ENCODE results near the gene CLDN7. TPM values are rescaled to one million over a fixed set of nuclear protein-coding genes. Genes with fewer than 3 reads are reported as not detected.

Gene CLDN7
- polyA plus RNA-seq, 1 donor (not counting 4 experiments of a cell fraction or from before 2014, with no cell fraction given), result 6.3 TPM

DNA sequence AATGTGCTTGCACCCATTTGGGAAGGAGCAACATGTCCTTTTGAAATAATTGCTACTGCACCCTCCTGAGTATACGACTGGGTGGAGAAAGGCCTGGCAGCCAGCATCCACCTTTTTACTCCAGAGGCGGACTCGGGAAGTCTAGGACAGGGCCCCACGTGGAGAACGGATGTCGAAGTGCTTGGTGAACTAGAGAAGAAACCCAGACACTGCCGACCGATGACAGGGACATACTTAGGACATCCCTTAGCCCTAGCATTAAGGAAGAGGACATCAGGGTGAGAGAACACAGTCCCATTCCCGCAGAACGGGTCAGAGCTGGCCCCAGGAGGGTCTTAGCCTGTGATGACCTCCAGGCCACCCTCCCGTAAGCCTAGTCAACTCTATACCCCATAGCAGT lies 28.4 kb upstream of the CLDN7 start:
- H3K9me3 ChIP-seq (ENCODE audit: control insufficient read depth, low read depth, low read length), result no peaks in the 10 kb centered on the region
- dilution Hi-C loops (cut with MboI; ENCODE audit: extremely low pct_ligation_motif_present, low sequenced_read_pairs), result no loop called here
- H3K4me3 ChIP-seq (ENCODE audit: control insufficient read depth in 2 of 3, extremely low read depth in 1 of 3, insufficient read depth in 2 of 3, low read depth in 1 of 3, low read length in 3 of 3), result no peak overlapping the region
- peaks cover 14% of the 10 kb centered on the region for H3K4me1 ChIP-seq (ENCODE audit: control insufficient read depth, extremely low read depth, insufficient read depth, low read length)
- no peak for DNase-seq (ENCODE audit: low read depth, low spot score)
- TF ChIP-seq CTCF (optimal IDR thresholded peaks at IDR 0.05 in 1 of 3, IDR thresholded peaks at IDR 0.05 in 1 of 3, conservative IDR thresholded peaks at IDR 0.05 in 1 of 3; ENCODE audit: extremely low read depth in 1 of 3, insufficient read depth in 2 of 3, low read length in 3 of 3) (no peak), EZH2 (IDR thresholded peaks at IDR 0.05; ENCODE audit: low read length) (no peak)
- peaks cover 48% of the 10 kb centered on the region for H3K27me3 ChIP-seq (ENCODE audit: control insufficient read depth, extremely low read depth, insufficient read depth, low read length)
- H4K20me1 ChIP-seq (ENCODE audit: control insufficient read depth, extremely low read depth, insufficient read depth, low read length), result peaks cover 2% of the 10 kb centered on the region
- H3K27ac ChIP-seq (ENCODE audit: control insufficient read depth, insufficient read depth, low read length), result no peak overlapping the region
- FAIRE-seq, result no peak
- H3K9me1 ChIP-seq (ENCODE audit: control insufficient read depth, extremely low read depth, insufficient read depth, low read length), result no peaks in the 10 kb centered on the region
- H3K4me2 ChIP-seq (ENCODE audit: control insufficient read depth, extremely low read depth, insufficient read depth, low read depth, low read length), result no peak overlapping the region
- H2AFZ ChIP-seq (ENCODE audit: control insufficient read depth, low read length), result no peak overlapping the region
- no peaks in the 10 kb centered on the region for H3K36me3 ChIP-seq (ENCODE audit: control insufficient read depth in 2 of 2, extremely low read depth in 1 of 2, insufficient read depth in 2 of 2, low read length in 2 of 2)
- no peaks in the 10 kb centered on the region for H3K79me2 ChIP-seq (ENCODE audit: control insufficient read depth, insufficient read depth, low read length)
- no peak overlapping the region for H3K9ac ChIP-seq (ENCODE audit: control insufficient read depth, extremely low read depth, insufficient read depth, low read length)

GRCh38 chr17:7290166-7290565 lies 27.9 kb upstream of the CLDN7 start:
- H3K36me3 ChIP-seq (ENCODE audit: control insufficient read depth in 2 of 2, extremely low read depth in 1 of 2, insufficient read depth in 2 of 2, low read length in 2 of 2), result no peaks in the 10 kb centered on the region
- no peak overlapping the region for H2AFZ ChIP-seq (ENCODE audit: control insufficient read depth, low read length)
- H3K4me3 ChIP-seq (ENCODE audit: control insufficient read depth in 2 of 3, extremely low read depth in 1 of 3, insufficient read depth in 2 of 3, low read depth in 1 of 3, low read length in 3 of 3), result no peak overlapping the region
- no peak for DNase-seq (ENCODE audit: low read depth, low spot score)
- peaks cover 14% of the 10 kb centered on the region for H3K4me1 ChIP-seq (ENCODE audit: control insufficient read depth, extremely low read depth, insufficient read depth, low read length)
- dilution Hi-C loops (cut with MboI; ENCODE audit: extremely low pct_ligation_motif_present, low sequenced_read_pairs), result no loop called here
- no peaks in the 10 kb centered on the region for H3K79me2 ChIP-seq (ENCODE audit: control insufficient read depth, insufficient read depth, low read length)
- H3K9ac ChIP-seq (ENCODE audit: control insufficient read depth, extremely low read depth, insufficient read depth, low read length), result no peak overlapping the region
- no peaks in the 10 kb centered on the region for H3K9me1 ChIP-seq (ENCODE audit: control insufficient read depth, extremely low read depth, insufficient read depth, low read length)
- no peak for FAIRE-seq
- peaks cover 50% of the 10 kb centered on the region for H3K27me3 ChIP-seq (ENCODE audit: control insufficient read depth, extremely low read depth, insufficient read depth, low read length)
- TF ChIP-seq EZH2 (IDR thresholded peaks at IDR 0.05; ENCODE audit: low read length), result no peak
- TF ChIP-seq CTCF (optimal IDR thresholded peaks at IDR 0.05 in 1 of 3, IDR thresholded peaks at IDR 0.05 in 1 of 3, conservative IDR thresholded peaks at IDR 0.05 in 1 of 3; ENCODE audit: extremely low read depth in 1 of 3, insufficient read depth in 2 of 3, low read length in 3 of 3), result no peak
- peaks cover 2% of the 10 kb centered on the region for H4K20me1 ChIP-seq (ENCODE audit: control insufficient read depth, extremely low read depth, insufficient read depth, low read length)
- no peak overlapping the region for H3K4me2 ChIP-seq (ENCODE audit: control insufficient read depth, extremely low read depth, insufficient read depth, low read depth, low read length)
- H3K27ac ChIP-seq (ENCODE audit: control insufficient read depth, insufficient read depth, low read length), result no peak overlapping the region
- no peaks in the 10 kb centered on the region for H3K9me3 ChIP-seq (ENCODE audit: control insufficient read depth, low read depth, low read length)
